ENCODE results near the gene DZIP1L.

Gene DZIP1L

GRCh38 chr3:138068579-138069174, 46.7 kb downstream of the DZIP1L start:
- peak; percentile 12 to 33 for DNase-seq (ENCODE audit: low read depth in 2 of 2)

DNA sequence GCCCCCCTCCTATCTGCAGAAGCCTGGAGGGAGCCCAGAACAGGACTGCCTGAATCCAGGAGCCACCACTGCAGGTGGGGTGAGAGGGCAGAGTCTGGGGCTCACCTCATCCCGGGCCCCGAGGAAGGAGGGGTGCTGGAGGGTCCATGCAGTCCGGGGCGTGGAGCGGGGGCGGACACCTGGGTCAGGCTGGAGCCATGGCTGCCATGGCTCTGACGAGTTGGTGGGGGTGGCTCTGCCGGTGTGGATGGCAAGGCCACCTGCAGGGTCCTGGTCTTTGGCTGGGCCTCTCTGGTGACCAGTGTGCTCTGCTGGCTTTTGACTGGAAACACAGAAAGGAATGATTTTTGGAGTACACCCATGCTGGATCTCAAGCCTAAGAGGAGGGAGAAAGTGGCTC, 47.4 kb downstream of the DZIP1L start:
- no peak for DNase-seq (ENCODE audit: low read depth in 2 of 2)

- no peak for DNase-seq (ENCODE audit: low read depth in 2 of 2)
Measured at GRCh38 chr3:138066972-138067371, 48.4 kb downstream of the DZIP1L start.

DNA sequence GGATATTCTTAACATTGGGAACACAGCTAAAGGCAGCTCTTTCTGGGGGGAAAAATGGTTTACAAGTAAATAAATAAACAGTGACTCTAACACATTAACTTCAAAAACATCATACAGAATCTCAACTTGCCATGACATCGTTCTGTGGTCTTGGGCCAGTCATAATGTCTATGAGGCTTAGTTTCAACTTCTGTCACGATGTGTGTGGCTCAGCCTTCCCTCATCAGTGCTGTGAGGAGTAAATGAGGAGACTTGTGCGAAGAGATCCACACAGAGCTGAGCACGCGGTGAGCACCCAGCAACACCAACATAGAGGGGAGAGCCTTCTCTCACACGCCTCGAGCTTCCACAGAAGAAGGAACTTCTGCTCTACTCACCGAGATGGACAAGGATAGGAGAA, 49.0 kb downstream of the DZIP1L start:
- no peak for DNase-seq (ENCODE audit: low read depth in 2 of 2)

- DNase-seq (ENCODE audit: low read depth in 2 of 2) = no peak
Measured at GRCh38 chr3:138065949-138066348, 49.5 kb downstream of the DZIP1L start.

DNA sequence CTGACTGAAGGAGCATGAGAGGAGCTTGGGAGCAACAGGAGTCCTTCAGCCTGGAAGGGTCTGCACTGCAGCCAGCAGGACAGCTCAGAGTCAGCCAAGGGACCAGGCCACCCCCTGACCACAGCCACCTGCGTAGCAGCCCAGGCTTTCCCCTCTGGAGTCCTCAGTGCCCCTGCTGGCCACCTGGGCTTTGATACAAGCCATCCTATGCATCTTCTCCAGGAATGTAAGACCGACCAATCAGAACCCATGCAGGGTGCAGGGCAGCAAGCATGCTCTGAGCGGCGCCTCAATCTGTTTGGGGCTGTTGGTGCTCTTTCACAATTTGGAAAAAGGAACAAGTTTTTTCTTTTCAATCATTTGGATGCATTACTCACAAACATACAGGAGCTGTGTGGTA, 52.0 kb downstream of the DZIP1L start:
- no peak for DNase-seq (ENCODE audit: low read depth in 2 of 2)

DNA sequence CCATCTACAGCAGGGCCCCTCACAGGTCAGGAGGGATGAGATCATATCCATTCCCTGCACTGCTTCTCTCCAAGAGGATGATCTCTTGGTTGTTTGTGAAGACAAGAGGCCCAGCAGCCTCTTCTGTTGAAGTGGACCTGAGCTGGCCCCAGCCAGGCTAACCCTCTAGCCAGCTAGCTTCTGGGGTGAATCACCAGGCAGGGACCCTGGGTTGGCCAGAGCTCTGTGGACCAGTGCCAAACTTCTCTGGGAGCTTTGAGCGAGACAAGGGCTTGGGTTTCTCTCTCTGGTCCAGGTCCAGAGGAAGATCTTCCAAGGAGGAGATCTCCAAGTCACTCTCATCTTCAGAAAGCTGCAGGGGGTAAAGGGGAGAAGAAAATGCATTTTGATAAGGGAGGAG, 52.8 kb downstream of the DZIP1L start:
- no peak for DNase-seq (ENCODE audit: low read depth in 2 of 2)

- DNase-seq (ENCODE audit: low read depth in 2 of 2) = no peak
Measured at GRCh38 chr3:138062037-138062436, 53.4 kb downstream of the DZIP1L start.

GRCh38 chr3:138060792-138061191, 54.6 kb downstream of the DZIP1L start:
- no peak for DNase-seq (ENCODE audit: low read depth in 2 of 2)

GRCh38 chr3:138059261-138059660, 56.1 kb downstream of the DZIP1L start:
- DNase-seq (ENCODE audit: low read depth in 2 of 2) = no peak

DNA sequence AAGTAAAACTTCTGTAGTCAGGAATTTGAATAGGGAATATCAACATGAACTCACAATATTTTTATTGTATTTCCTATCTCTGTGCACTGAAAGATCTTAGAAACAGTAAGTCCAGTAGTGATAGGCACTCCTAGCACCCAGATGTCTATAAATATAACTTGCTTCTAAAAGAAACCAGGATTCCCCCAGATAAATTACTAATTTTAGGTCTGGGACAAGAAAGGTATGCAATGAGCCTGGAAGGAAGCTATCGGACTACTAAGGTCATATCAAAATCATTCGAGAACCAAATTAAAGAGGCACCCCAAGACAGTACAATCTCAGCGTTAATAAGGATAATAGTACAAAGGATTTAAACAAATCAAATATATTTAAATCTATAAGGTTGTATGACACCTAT, 58.0 kb downstream of the DZIP1L start:
- DNase-seq (ENCODE audit: low read depth in 2 of 2) = no peak

DNA sequence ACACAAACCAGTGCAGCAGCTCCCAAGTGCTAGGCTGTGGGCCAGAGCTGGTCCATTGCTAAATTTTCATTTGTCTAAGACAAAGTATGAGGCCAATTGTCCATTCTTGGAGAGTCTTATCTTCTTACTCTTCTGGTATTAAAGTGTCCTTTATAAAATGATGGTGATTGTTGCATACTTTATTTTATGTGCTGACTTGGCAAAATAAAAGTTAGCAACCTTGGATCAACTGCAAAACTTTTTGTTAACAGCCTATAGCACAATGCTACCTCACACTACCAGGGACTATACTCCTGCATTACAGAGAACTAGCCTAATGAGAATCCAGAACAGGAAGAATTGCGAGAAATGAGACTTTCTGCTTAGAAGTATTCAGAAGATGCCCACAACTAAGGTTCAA, 61.4 kb downstream of the DZIP1L start:
- DNase-seq (ENCODE audit: low read depth in 2 of 2) = no peak

GRCh38 chr3:138051947-138052802, 63.2 kb downstream of the DZIP1L start:
- no peak for DNase-seq (ENCODE audit: low read depth in 2 of 2)

DNA sequence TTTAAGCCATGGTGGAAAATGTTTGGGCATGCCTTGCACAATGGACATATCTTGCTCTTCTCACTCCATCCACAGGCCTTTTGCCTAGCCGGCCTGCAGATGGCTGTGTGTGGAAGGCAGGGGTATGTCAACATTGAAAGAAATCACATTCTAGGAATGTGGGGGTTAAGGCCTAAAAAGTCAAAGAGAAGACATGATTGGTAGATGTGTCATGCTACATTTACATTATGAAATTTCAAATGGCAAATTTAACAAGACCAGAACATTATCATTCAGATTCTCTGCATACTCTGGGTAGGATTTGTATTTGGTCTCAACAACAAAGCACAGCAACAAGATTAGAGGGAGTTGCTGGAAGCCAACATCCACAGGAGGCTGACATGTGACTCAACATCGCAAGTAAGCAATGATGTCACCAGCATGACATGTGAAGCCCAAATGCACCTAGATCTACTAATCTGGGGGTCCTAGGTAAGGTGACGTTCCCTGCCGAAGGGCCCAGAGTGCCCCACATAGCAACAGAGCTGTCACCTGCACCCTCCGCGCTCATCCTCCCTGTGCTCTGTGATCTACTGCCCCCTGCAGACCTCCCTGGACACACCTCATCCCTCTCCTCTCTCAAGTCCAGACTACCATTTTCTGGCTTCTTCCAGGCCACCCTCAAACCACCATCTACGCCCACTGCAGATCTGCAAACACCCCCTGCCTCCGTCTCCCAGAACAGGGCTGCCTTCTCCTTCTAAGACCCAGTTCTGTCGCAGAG, 66.1 kb downstream of the DZIP1L start:
- no peak for DNase-seq (ENCODE audit: low read depth in 2 of 2)

DNA sequence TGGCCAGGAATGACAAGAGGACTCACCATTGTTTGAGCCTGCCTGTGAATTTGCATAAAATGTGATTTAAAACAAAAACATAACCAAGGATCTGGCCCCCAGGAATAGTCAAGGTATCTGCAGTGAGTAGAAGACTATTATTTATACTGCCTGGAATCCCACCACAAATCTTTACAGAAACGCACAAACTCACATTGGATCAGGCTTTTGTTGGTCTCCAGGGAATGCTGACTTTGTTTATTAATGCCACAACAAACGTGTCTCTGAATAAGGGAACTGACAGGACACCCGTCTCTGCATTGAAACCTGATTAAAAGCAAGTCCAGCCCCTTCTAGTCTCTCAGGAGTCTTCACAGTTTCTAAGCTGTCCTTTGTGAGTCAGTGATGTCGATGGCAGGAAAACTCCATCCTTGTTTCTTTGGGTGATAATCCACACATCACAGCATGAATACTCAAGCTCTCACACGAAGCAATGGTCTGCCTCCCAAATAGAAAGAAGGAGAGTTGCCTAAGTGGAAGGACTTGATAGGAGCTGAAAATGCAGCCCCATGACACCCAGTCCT, 67.7 kb downstream of the DZIP1L start:
- no peak for DNase-seq (ENCODE audit: low read depth in 2 of 2)

DNA sequence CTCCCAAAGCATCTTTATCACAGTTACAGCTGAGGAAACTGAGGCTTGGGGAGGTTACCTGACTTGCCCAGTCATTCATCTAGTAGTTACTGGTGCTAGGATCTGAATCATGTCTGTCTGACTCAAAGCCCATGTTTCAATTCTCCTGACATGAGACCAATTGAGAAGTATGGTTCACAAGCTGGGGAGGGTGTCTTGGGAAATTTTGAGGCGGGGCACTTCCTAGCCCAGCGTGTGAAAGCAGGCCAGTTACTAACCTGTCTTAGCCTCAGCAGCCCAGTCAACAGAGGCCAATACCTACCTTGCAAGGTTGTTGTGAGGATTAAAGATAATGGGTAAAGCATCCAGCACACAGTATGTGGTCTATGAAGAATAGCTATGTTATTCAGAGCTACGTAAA, 68.5 kb downstream of the DZIP1L start:
- DNase-seq (ENCODE audit: low read depth in 2 of 2) = no peak

GRCh38 chr3:138046085-138046484, 69.3 kb downstream of the DZIP1L start:
- DNase-seq (ENCODE audit: low read depth in 2 of 2) = no peak

DNA sequence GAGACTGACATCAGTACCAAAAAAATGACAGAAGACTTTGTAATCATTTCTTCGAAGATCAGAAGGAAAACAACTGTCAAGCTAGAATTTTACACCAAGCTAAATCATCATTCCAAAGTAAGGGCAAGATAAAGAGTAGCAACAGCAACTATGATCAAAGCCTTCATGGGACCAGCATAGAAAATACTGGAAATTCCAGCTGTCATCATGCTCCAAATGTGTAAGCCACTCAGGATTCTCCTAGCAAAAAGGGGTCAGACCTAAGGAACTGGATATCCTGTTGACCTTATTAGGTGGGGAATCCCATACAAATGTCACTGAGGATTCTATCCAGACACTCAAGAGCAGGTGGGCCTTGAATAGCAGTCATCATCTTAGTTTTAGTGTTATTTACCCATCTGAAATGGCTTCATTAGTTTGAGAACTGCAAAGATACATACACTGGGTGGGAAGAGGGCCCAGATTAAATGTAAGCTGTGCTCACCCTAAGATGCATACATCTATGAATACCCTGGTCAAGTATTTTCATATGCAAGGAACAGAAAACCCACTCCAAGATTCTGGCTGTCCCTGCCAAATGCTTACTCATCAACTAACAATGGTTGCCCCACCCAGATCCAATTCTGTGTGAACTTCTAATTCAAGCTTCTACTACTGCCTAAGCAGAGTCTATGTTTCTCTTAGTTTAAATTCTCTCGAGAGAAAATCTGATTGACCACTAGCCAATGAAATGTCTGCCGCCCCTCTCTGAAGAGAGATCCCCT, 72.0 kb downstream of the DZIP1L start:
- no peak for DNase-seq (ENCODE audit: low read depth in 2 of 2)

DNA sequence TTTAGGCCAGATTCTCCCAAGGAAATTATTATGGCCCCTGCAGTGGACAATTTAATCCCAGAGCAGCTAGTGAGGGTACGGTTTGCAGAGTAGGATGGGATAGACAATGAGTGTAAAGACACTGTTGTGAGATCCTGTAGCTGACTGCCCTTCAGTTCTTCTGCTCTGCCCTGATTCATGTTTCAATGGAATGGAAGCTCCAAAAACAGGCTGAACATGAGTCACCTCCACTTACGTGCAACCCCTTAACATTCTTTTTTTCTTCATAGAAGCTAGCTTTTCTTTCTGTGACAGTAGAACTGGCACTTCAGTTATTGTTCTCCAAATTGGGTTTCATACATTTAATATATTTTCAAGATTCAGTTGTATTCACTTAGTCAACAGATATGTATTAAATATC, 73.4 kb downstream of the DZIP1L start:
- DNase-seq (ENCODE audit: low read depth in 2 of 2) = no peak

- no peak for DNase-seq (ENCODE audit: low read depth in 2 of 2)
Measured at GRCh38 chr3:138038725-138039462, 76.5 kb downstream of the DZIP1L start.

GRCh38 chr3:138036572-138036971, 78.8 kb downstream of the DZIP1L start:
- no peak for DNase-seq (ENCODE audit: low read depth in 2 of 2)
